HepG2 (cell line): ENCODE measurements around the gene SYNJ2. TPM values are rescaled to one million over a fixed set of nuclear protein-coding genes. Genes with fewer than 3 reads are reported as not detected.

ENCODE experiments used
- FOXK1 ChIP-seq: sonication (generic); formaldehyde crosslinking; IDR thresholded peaks from 2 replicates; pipeline ENCODE4 v1.4.0; 2020; ENCODE audit warnings: low read depth, missing genetic modification reagents, borderline replicate concordance
- HNRNPH1 ChIP-seq: fragments of 200-400 bp; formaldehyde crosslinking; optimal IDR thresholded peaks from 2 replicates; pipeline ENCODE3; 2017; ENCODE audit warnings: mild to moderate bottlenecking, low read depth, low read length
- MXD4 ChIP-seq: IDR thresholded peaks from 2 replicates; pipeline ENCODE4 v1.6.1; 2016; ENCODE audit warnings: mild to moderate bottlenecking, missing biosample characterization, missing genetic modification reagents
- MZF1 ChIP-seq: sonication (generic); formaldehyde crosslinking; IDR thresholded peaks from 2 replicates; pipeline ENCODE4 v1.8.1; 2023; ENCODE audit warnings: mild to moderate bottlenecking, missing genetic modification reagents, borderline replicate concordance
- ONECUT2 ChIP-seq: sonication (generic); formaldehyde crosslinking; IDR thresholded peaks from 2 replicates; pipeline ENCODE4 v1.4.0; 2020; ENCODE audit warnings: missing genetic modification reagents
- POGZ ChIP-seq: sonication (generic); formaldehyde crosslinking; IDR thresholded peaks from 2 replicates; pipeline ENCODE4 v1.4.0; 2020; ENCODE audit warnings: mild to moderate bottlenecking, missing genetic modification reagents
- SIX1 ChIP-seq: sonication (generic); formaldehyde crosslinking; IDR thresholded peaks from 2 replicates; pipeline ENCODE4 v1.4.0; 2020; ENCODE audit warnings: missing genetic modification reagents, borderline replicate concordance
- SNAI1 ChIP-seq: sonication (generic); formaldehyde crosslinking; IDR thresholded peaks from 2 replicates; pipeline ENCODE4 v1.5.0; 2020; ENCODE audit warnings: mild to moderate bottlenecking, missing genetic modification reagents, borderline replicate concordance
- ZIK1 ChIP-seq: sonication (generic); formaldehyde crosslinking; IDR thresholded peaks from 2 replicates; pipeline ENCODE4 v1.5.0; 2020; ENCODE audit warnings: mild to moderate bottlenecking, low read depth, missing genetic modification reagents, borderline replicate concordance
- ZNF138 ChIP-seq: sonication (generic); formaldehyde crosslinking; IDR thresholded peaks from 2 replicates; pipeline ENCODE4 v1.5.0; 2020; ENCODE audit warnings: mild to moderate bottlenecking, low read depth, missing genetic modification reagents
- ZNF225 ChIP-seq: sonication (generic); formaldehyde crosslinking; IDR thresholded peaks from 2 replicates; pipeline ENCODE4 v1.4.0; 2020; ENCODE audit warnings: mild to moderate bottlenecking, missing genetic modification reagents
- ZNF460 ChIP-seq: sonication (generic); formaldehyde crosslinking; IDR thresholded peaks from 2 replicates; pipeline ENCODE4 v1.5.1; 2020; ENCODE audit warnings: missing genetic modification reagents, mild to moderate bottlenecking, borderline replicate concordance
- ZNF776 ChIP-seq: sonication (generic); formaldehyde crosslinking; IDR thresholded peaks from 2 replicates; pipeline ENCODE4 v1.4.0; 2020; ENCODE audit warnings: mild to moderate bottlenecking, missing genetic modification reagents
- polyA plus RNA-seq, 8 experiments: library from polyadenylated mRNA; depleted of rRNA in 3 of 8; stranded (reverse) in 7 of 8; unstranded in 1 of 8; fragments of >200 nt; fragmentation: Illumina TruSeq in 4 of 8; extraction: Trizol in 4 of 8; gene quantifications; 2 replicates each; pipeline versions ENCODE4 v1.2.1 to v1.2.3, GENCODE V29; 2011 to 2016; ENCODE audit warnings: low read depth in 4 of 8, missing spikeins in 1 of 8, mixed read lengths in 1 of 8; ENCODE audit not compliant: insufficient read depth in 1 of 8
- total RNA-seq, 5 experiments: library from RNA; depleted of rRNA; stranded (reverse); fragments of >200 nt; fragmentation: Illumina TruSeq; extraction: Trizol; gene quantifications; 2 replicates each; pipeline ENCODE4 v1.2.3, GENCODE V29; 2016; ENCODE audit warnings: low read depth in 1 of 5
- TF ChIP-seq, protein P1 (sequence below): sonication (generic); formaldehyde crosslinking; IDR thresholded peaks from 2 replicates; pipeline ENCODE4 v1.8.0; 2022; ENCODE audit warnings: mild to moderate bottlenecking, missing genetic modification reagents, moderate library complexity
- TF ChIP-seq, protein P2 (sequence below): sonication (generic); formaldehyde crosslinking; IDR thresholded peaks from 2 replicates; pipeline ENCODE4 v1.5.0; 2020; ENCODE audit warnings: missing genetic modification reagents
- TF ChIP-seq, protein P3 (sequence below): sonication (generic); formaldehyde crosslinking; IDR thresholded peaks from 2 replicates; pipeline ENCODE4 v1.8.1; 2023; ENCODE audit warnings: mild to moderate bottlenecking, moderate library complexity, missing genetic modification reagents
- TF ChIP-seq, protein P4 (sequence below): sonication (generic); formaldehyde crosslinking; conservative IDR thresholded peaks from 2 replicates; pipeline ENCODE4 v1.4.0; 2020; ENCODE audit warnings: missing genetic modification reagents
- TF ChIP-seq, protein P5 (sequence below): IDR thresholded peaks from 2 replicates; pipeline ENCODE4 v1.4.0; 2020; ENCODE audit warnings: mild to moderate bottlenecking, missing genetic modification reagents

Gene SYNJ2
- total and polyA plus RNA-seq, 2 of the 13 experiments (the other 11 are each of a cell fraction or from before 2014, with no cell fraction given): 39.1 to 57.6 TPM

DNA sequence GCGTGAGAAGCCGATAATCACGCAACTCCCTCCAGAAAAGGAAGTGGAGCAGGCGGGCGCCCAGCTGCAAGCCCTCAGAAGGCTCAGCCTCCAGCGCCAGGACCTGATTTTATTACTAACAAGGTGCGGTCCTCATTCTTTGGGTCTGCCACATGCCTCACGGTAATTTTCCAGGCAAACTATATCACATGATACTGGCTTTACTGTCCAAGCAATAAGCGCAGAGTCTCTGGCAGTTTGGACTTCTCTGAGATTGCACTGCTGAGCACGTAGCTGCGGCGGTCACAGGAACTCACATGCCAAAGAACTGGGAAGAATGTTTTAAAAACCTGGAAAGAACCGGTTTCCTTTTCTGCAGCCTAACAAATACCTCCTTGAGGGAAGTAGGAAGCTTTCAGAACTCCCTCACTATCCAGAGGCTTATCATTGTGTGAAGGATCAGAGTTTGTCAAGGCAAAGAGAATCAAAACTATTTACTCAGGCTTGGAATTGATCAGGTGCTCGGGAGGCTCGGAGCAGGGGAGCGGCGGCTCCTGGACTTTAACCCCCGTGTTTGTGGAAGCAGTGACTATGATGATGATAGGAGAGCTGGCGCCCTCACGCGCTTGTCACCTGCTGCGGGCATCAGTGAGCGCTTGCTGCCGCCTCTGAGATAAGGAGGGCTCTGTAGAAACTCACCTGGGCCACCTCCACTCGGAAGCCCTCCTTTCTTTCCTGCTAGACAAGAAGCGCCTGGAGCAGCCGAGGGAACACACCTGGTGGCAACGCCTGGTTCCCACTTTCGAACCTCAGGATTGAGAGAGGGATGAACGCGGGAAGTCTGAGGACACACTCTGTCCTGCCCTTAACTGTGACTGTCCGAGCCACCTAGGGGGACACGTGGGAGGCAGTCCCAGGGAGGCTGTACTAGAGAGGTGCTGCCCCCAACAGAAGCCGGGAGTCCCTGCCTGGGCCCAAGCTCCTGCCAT, 27.2 kb upstream of the SYNJ2 start (continued):
- TF ChIP-seq, protein P1, sequence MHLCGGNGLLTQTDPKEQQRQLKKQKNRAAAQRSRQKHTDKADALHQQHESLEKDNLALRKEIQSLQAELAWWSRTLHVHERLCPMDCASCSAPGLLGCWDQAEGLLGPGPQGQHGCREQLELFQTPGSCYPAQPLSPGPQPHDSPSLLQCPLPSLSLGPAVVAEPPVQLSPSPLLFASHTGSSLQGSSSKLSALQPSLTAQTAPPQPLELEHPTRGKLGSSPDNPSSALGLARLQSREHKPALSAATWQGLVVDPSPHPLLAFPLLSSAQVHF (CRISPR knock-in tag): no peak
- TF ChIP-seq MXD4 (CRISPR knock-in tag): peak; percentile 28; the same call in 1 of the 2 replicates
- TF ChIP-seq HNRNPH1: no peak
- TF ChIP-seq ZNF225: no peak
- TF ChIP-seq MZF1 (CRISPR knock-in tag): no peak
- TF ChIP-seq, protein P2, sequence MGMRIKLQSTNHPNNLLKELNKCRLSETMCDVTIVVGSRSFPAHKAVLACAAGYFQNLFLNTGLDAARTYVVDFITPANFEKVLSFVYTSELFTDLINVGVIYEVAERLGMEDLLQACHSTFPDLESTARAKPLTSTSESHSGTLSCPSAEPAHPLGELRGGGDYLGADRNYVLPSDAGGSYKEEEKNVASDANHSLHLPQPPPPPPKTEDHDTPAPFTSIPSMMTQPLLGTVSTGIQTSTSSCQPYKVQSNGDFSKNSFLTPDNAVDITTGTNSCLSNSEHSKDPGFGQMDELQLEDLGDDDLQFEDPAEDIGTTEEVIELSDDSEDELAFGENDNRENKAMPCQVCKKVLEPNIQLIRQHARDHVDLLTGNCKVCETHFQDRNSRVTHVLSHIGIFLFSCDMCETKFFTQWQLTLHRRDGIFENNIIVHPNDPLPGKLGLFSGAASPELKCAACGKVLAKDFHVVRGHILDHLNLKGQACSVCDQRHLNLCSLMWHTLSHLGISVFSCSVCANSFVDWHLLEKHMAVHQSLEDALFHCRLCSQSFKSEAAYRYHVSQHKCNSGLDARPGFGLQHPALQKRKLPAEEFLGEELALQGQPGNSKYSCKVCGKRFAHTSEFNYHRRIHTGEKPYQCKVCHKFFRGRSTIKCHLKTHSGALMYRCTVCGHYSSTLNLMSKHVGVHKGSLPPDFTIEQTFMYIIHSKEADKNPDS (CRISPR knock-in tag): peak; percentile 9; the same call in 1 of the 2 replicates
- no peak for TF ChIP-seq FOXK1 (CRISPR knock-in tag)
- peak; percentile 81 for TF ChIP-seq ONECUT2
- TF ChIP-seq, protein P3, sequence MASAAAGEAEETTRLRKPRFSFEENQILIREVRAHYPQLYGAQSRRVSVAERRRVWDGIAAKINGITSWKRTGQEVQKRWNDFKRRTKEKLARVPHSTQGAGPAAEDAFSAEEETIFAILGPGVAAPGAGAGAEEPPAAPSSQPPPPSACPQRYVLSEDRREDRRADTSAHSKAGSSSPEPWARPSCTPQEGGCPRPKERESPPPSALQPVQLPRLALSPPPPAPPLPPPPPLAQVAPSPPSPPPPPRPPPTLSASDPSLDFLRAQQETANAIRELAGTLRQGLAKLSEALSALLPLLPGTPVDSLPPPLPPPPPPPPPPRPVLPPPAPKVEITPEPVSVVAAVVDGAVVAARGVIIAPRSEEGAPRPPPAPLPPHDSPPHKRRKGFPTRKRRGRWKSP (CRISPR knock-in tag): peak; percentile 55; the same call in 1 of the 2 replicates
- 0 out of 2 replicates have a peak, but pooled peaks have one; percentile 58 for TF ChIP-seq ZNF776 (CRISPR knock-in tag)
- peak; percentile 62; the same call in 1 of the 2 replicates for TF ChIP-seq ZNF460 (CRISPR knock-in tag)
- TF ChIP-seq, protein P4, sequence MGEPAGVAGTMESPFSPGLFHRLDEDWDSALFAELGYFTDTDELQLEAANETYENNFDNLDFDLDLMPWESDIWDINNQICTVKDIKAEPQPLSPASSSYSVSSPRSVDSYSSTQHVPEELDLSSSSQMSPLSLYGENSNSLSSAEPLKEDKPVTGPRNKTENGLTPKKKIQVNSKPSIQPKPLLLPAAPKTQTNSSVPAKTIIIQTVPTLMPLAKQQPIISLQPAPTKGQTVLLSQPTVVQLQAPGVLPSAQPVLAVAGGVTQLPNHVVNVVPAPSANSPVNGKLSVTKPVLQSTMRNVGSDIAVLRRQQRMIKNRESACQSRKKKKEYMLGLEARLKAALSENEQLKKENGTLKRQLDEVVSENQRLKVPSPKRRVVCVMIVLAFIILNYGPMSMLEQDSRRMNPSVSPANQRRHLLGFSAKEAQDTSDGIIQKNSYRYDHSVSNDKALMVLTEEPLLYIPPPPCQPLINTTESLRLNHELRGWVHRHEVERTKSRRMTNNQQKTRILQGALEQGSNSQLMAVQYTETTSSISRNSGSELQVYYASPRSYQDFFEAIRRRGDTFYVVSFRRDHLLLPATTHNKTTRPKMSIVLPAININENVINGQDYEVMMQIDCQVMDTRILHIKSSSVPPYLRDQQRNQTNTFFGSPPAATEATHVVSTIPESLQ (CRISPR knock-in tag): no peak
- peak; percentile 70; the same call in 1 of the 2 replicates for TF ChIP-seq SNAI1 (CRISPR knock-in tag)
- peak; percentile 68 for TF ChIP-seq POGZ (CRISPR knock-in tag)
- TF ChIP-seq ZIK1 (CRISPR knock-in tag): peak; percentile 45; the same call in 1 of the 2 replicates
- TF ChIP-seq SIX1 (CRISPR knock-in tag): no peak
- TF ChIP-seq, protein P5, sequence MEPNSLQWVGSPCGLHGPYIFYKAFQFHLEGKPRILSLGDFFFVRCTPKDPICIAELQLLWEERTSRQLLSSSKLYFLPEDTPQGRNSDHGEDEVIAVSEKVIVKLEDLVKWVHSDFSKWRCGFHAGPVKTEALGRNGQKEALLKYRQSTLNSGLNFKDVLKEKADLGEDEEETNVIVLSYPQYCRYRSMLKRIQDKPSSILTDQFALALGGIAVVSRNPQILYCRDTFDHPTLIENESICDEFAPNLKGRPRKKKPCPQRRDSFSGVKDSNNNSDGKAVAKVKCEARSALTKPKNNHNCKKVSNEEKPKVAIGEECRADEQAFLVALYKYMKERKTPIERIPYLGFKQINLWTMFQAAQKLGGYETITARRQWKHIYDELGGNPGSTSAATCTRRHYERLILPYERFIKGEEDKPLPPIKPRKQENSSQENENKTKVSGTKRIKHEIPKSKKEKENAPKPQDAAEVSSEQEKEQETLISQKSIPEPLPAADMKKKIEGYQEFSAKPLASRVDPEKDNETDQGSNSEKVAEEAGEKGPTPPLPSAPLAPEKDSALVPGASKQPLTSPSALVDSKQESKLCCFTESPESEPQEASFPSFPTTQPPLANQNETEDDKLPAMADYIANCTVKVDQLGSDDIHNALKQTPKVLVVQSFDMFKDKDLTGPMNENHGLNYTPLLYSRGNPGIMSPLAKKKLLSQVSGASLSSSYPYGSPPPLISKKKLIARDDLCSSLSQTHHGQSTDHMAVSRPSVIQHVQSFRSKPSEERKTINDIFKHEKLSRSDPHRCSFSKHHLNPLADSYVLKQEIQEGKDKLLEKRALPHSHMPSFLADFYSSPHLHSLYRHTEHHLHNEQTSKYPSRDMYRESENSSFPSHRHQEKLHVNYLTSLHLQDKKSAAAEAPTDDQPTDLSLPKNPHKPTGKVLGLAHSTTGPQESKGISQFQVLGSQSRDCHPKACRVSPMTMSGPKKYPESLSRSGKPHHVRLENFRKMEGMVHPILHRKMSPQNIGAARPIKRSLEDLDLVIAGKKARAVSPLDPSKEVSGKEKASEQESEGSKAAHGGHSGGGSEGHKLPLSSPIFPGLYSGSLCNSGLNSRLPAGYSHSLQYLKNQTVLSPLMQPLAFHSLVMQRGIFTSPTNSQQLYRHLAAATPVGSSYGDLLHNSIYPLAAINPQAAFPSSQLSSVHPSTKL: peak; percentile 93
- TF ChIP-seq ZNF138 (CRISPR knock-in tag): no peak
